Measurements from ENCODE around the gene PLPP2. TPM values are rescaled to one million over a fixed set of nuclear protein-coding genes. Genes with fewer than 3 reads are reported as not detected.

PLPP2 gene
- polyA plus RNA-seq, 1 donor from 2014 or later: 2.1 TPM

DNA sequence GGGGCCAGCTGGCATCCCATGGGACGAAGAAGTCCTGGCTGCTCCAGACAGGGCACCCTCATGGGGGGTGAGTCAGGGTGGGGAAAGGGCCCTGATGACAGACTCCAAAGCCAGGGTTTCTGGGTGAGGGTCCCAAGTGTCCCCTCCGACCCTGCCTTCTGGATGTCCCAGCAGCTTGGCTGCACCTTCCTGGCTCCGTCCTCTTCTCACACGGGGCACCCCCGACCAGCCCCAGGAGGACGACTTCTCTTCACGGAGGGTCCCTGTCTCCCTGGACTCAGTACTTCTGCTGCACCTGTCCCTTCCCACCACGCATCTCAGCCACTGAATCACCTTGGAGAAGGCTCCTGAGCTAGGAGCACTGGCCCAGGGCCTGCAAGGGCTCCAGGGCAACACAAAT, 33.5 kb upstream of the PLPP2 start:
- no peak for TF ChIP-seq EP300 (conservative IDR thresholded peaks at IDR 0.05; ENCODE audit: poor library complexity, severe bottlenecking)
- TF ChIP-seq, protein P1, sequence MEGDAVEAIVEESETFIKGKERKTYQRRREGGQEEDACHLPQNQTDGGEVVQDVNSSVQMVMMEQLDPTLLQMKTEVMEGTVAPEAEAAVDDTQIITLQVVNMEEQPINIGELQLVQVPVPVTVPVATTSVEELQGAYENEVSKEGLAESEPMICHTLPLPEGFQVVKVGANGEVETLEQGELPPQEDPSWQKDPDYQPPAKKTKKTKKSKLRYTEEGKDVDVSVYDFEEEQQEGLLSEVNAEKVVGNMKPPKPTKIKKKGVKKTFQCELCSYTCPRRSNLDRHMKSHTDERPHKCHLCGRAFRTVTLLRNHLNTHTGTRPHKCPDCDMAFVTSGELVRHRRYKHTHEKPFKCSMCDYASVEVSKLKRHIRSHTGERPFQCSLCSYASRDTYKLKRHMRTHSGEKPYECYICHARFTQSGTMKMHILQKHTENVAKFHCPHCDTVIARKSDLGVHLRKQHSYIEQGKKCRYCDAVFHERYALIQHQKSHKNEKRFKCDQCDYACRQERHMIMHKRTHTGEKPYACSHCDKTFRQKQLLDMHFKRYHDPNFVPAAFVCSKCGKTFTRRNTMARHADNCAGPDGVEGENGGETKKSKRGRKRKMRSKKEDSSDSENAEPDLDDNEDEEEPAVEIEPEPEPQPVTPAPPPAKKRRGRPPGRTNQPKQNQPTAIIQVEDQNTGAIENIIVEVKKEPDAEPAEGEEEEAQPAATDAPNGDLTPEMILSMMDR (IDR thresholded peaks at IDR 0.05; ENCODE audit: poor library complexity, severe bottlenecking): no peak
- no peak for TF ChIP-seq MXI1 (conservative IDR thresholded peaks at IDR 0.05; ENCODE audit: poor library complexity, severe bottlenecking)
- no peak overlapping the region for H3K9ac ChIP-seq (ENCODE audit: low read length)
- no peaks in the 10 kb centered on the region for H4K20me1 ChIP-seq (ENCODE audit: insufficient read depth)
- peaks cover 29% of the 10 kb centered on the region for H3K36me3 ChIP-seq (ENCODE audit: insufficient read depth, low read length)
- H3F3A ChIP-seq (ENCODE audit: insufficient read depth, low read length, poor library complexity, severe bottlenecking): no peaks in the 10 kb centered on the region
- H3K4me3 ChIP-seq (ENCODE audit: low read length): no peak overlapping the region
- H3K9me2 ChIP-seq (ENCODE audit: insufficient read depth, low read length): no peaks in the 10 kb centered on the region
- H3K9me3 ChIP-seq (ENCODE audit: low read length): peaks cover 23% of the 10 kb centered on the region
- no peak overlapping the region for H3K27ac ChIP-seq (ENCODE audit: low read length)
- H3K4me2 ChIP-seq (ENCODE audit: low read length): no peak overlapping the region
- H3K79me2 ChIP-seq (replicated peaks; ENCODE audit: insufficient read depth, low read length): no peaks in the 10 kb centered on the region
- no peaks in the 10 kb centered on the region for H3K27me3 ChIP-seq (ENCODE audit: insufficient read depth, low read depth, low read length)
- no peak overlapping the region for H2AFZ ChIP-seq (ENCODE audit: low read depth, low read length)

- H3K79me2 ChIP-seq (replicated peaks; ENCODE audit: insufficient read depth, low read length): no peaks in the 10 kb centered on the region
- TF ChIP-seq REST (IDR thresholded peaks at IDR 0.05; ENCODE audit: borderline replicate concordance): no peak
- TF ChIP-seq MXI1 (conservative IDR thresholded peaks at IDR 0.05; ENCODE audit: poor library complexity, severe bottlenecking): no peak
- TF ChIP-seq EZH2 (IDR thresholded peaks at IDR 0.05; ENCODE audit: borderline replicate concordance, insufficient read depth, low read length, poor library complexity, severe bottlenecking): no peak
- TF ChIP-seq TAF1 (IDR thresholded peaks at IDR 0.05; ENCODE audit: low read depth): no peak
- TF ChIP-seq, protein P1 (IDR thresholded peaks at IDR 0.05; ENCODE audit: poor library complexity, severe bottlenecking): no peak
- no peak for TF ChIP-seq POLR2AphosphoS5 (IDR thresholded peaks at IDR 0.05)
- no peak for TF ChIP-seq SMC3 (conservative IDR thresholded peaks at IDR 0.05; ENCODE audit: poor library complexity)
- no peak for TF ChIP-seq EP300 (conservative IDR thresholded peaks at IDR 0.05; ENCODE audit: poor library complexity, severe bottlenecking)
- no peak for TF ChIP-seq RAD21 (conservative IDR thresholded peaks at IDR 0.05)
- no peaks in the 10 kb centered on the region for H4K20me1 ChIP-seq (ENCODE audit: insufficient read depth)
Observed at GRCh38 chr19:322616-323015, 31.4 kb upstream of the PLPP2 start.

More at GRCh38 chr19:322616-323015, 31.4 kb upstream of the PLPP2 start:
- H3K9me3 ChIP-seq (ENCODE audit: low read length): peaks cover 14% of the 10 kb centered on the region
- no peak overlapping the region for H3K4me2 ChIP-seq (ENCODE audit: low read length)
- H3K27me3 ChIP-seq (ENCODE audit: insufficient read depth, low read depth, low read length): no peaks in the 10 kb centered on the region
- H3K4me3 ChIP-seq (ENCODE audit: low read length): no peak overlapping the region
- no peak overlapping the region for H2AFZ ChIP-seq (ENCODE audit: low read depth, low read length)
- no peak overlapping the region for H3K9ac ChIP-seq (ENCODE audit: low read length)
- H3K27ac ChIP-seq (ENCODE audit: low read length): no peak overlapping the region
- H3K36me3 ChIP-seq (ENCODE audit: insufficient read depth, low read length): peaks cover 21% of the 10 kb centered on the region
- H3K9me2 ChIP-seq (ENCODE audit: insufficient read depth, low read length): no peaks in the 10 kb centered on the region
- H3F3A ChIP-seq (ENCODE audit: insufficient read depth, low read length, poor library complexity, severe bottlenecking): no peaks in the 10 kb centered on the region
